Measurements from ENCODE around the gene NAA10. TPM values are rescaled to one million over a fixed set of nuclear protein-coding genes. Genes with fewer than 3 reads are reported as not detected.

Gene NAA10
- polyA plus RNA-seq, 2 of the 4 experiments (the other 2 are of a cell fraction): 63.5 to 230 TPM

DNA sequence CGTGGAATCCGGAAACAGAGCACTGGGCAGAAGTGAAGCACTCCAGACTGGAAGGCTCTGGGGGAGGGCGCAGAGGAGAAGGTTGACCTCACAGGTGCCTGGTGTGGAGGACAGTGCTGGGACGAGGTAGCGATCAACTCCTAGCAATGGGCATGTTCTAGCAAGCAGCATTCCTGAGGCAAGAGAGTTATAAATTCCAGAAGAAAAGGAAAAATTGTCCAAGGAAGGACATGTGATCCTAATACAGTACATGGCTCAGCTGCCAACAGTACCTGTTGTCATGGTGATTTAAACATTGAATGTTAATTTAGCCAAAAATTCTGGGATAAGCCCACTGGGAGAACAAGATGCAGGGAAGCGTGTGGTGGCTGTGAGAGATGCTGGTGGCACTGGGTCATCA lies 17.0 kb downstream of the NAA10 start (continued):
- TF ChIP-seq TP53 (CRISPR knock-in tag; IDR thresholded peaks at IDR 0.05) (no peak), JUN (IDR thresholded peaks at IDR 0.05) (no peak)
- TF ChIP-seq, protein P1, sequence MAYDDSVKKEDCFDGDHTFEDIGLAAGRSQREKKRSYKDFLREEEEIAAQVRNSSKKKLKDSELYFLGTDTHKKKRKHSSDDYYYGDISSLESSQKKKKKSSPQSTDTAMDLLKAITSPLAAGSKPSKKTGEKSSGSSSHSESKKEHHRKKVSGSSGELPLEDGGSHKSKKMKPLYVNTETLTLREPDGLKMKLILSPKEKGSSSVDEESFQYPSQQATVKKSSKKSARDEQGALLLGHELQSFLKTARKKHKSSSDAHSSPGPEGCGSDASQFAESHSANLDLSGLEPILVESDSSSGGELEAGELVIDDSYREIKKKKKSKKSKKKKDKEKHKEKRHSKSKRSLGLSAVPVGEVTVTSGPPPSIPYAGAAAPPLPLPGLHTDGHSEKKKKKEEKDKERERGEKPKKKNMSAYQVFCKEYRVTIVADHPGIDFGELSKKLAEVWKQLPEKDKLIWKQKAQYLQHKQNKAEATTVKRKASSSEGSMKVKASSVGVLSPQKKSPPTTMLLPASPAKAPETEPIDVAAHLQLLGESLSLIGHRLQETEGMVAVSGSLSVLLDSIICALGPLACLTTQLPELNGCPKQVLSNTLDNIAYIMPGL (CRISPR knock-in tag; IDR thresholded peaks at IDR 0.05; ENCODE audit: borderline replicate concordance): no peak

- Histone ChIP-seq H3K4me2 (no peak overlapping the region), H3K9me3 (no peaks in the 10 kb centered on the region), H3K4me1 (no peaks in the 10 kb centered on the region), H3K4me3 (no peak overlapping the region), H3K27ac (no peak overlapping the region)
- 75% methylated on average over 15 of the region's 17 CpGs for WGBS (ENCODE audit: missing lambda C conversion rate)
- DNase-seq (ENCODE audit: low read depth in 1 of 2, low spot score in 1 of 2) (no peak), ATAC-seq (no peak), FAIRE-seq (no peak)
- ChIA-PET CTCF (interaction anchor here (1.0 to 2.0 kb wide), 2 partner anchors 37 to 304 kb away, joined by 3 to 4 read pairs; no protein-coding TSS in a partner anchor), POLR2A (no interaction called here)
- TF ChIP-seq MAZ (IDR thresholded peaks at IDR 0.05; ENCODE audit: borderline replicate concordance, low read depth, low read length): no peak
- no peak for TF ChIP-seq TP53 (CRISPR knock-in tag; IDR thresholded peaks at IDR 0.05)
- no peak for TF ChIP-seq HOXA7 (CRISPR knock-in tag; IDR thresholded peaks at IDR 0.05)
- no peak for TF ChIP-seq EP300 (IDR thresholded peaks at IDR 0.05)
- no peak for TF ChIP-seq HEYL (CRISPR knock-in tag; IDR thresholded peaks at IDR 0.05)
- TF ChIP-seq KDM1A (IDR thresholded peaks at IDR 0.05; ENCODE audit: low read depth): no peak
- TF ChIP-seq FOSL2 (IDR thresholded peaks at IDR 0.05): no peak
- no peak for TF ChIP-seq FOSL2 (CRISPR knock-in tag; IDR thresholded peaks at IDR 0.05)
- TF ChIP-seq NPAS2 (CRISPR knock-in tag; IDR thresholded peaks at IDR 0.05; ENCODE audit: borderline replicate concordance): no peak
- no peak for TF ChIP-seq HES2 (IDR thresholded peaks at IDR 0.05)
- TF ChIP-seq RAD21 (conservative IDR thresholded peaks at IDR 0.05 in 1 of 2, IDR thresholded peaks at IDR 0.05 in 1 of 2): no peak
- no peak for TF ChIP-seq FOXS1 (CRISPR knock-in tag; IDR thresholded peaks at IDR 0.05)
- TF ChIP-seq, protein P1 (CRISPR knock-in tag; IDR thresholded peaks at IDR 0.05; ENCODE audit: borderline replicate concordance): no peak
- no peak for TF ChIP-seq EHMT2 (IDR thresholded peaks at IDR 0.05; ENCODE audit: low read depth)
These were observed 21.1 kb downstream of the NAA10 start for GRCh38 chrX:153913701-153914100.

GRCh38 chrX:153913211-153913610 lies 21.6 kb downstream of the NAA10 start:
- CTCF ChIA-PET: interaction anchor here (1.0 to 8.6 kb wide), 3 partner anchors 10 to 304 kb away, joined by 3 to 56 read pairs (median 4); no protein-coding TSS in a partner anchor
- WGBS (ENCODE audit: missing lambda C conversion rate): no CpG with 5 or more reads among the region's 17 CpGs
- FAIRE-seq: no peak

More at GRCh38 chrX:153913211-153913610, 21.6 kb downstream of the NAA10 start:
- no peak overlapping the region for H3K4me2 ChIP-seq
- no peaks in the 10 kb centered on the region for H3K4me1 ChIP-seq
- DNase-seq (ENCODE audit: low read depth in 1 of 2, low spot score in 1 of 2) (no peak), ATAC-seq (no peak)
- POLR2A ChIA-PET: no interaction called here
- H3K4me3 ChIP-seq: no peak overlapping the region
- H3K27ac ChIP-seq: no peak overlapping the region
- TF ChIP-seq ZFP36 (IDR thresholded peaks at IDR 0.05; ENCODE audit: borderline replicate concordance, partially characterized antibody) (no peak), PBX3 (IDR thresholded peaks at IDR 0.05) (no peak), JUNB (IDR thresholded peaks at IDR 0.05) (no peak), EHMT2 (IDR thresholded peaks at IDR 0.05; ENCODE audit: low read depth) (no peak), KDM5A (IDR thresholded peaks at IDR 0.05) (no peak), HEYL (CRISPR knock-in tag; IDR thresholded peaks at IDR 0.05) (no peak), GATA3 (IDR thresholded peaks at IDR 0.05; ENCODE audit: borderline replicate concordance) (no peak), HOXB13 (CRISPR knock-in tag; IDR thresholded peaks at IDR 0.05; ENCODE audit: low read depth) (no peak), EHF (CRISPR knock-in tag; IDR thresholded peaks at IDR 0.05) (no peak), RAD21 (conservative IDR thresholded peaks at IDR 0.05 in 1 of 2, IDR thresholded peaks at IDR 0.05 in 1 of 2) (no peak), EP300 (IDR thresholded peaks at IDR 0.05) (no peak)
- TF ChIP-seq, protein P2, sequence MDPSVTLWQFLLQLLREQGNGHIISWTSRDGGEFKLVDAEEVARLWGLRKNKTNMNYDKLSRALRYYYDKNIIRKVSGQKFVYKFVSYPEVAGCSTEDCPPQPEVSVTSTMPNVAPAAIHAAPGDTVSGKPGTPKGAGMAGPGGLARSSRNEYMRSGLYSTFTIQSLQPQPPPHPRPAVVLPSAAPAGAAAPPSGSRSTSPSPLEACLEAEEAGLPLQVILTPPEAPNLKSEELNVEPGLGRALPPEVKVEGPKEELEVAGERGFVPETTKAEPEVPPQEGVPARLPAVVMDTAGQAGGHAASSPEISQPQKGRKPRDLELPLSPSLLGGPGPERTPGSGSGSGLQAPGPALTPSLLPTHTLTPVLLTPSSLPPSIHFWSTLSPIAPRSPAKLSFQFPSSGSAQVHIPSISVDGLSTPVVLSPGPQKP (IDR thresholded peaks at IDR 0.05; ENCODE audit: low read depth, low read length): no peak
- no peaks in the 10 kb centered on the region for H3K9me3 ChIP-seq

Measured in A549 (cell line).